HEK293T (cell line): ENCODE measurements around the gene CD109.

Source experiments
- CTCF ChIA-PET: fragments of 350-600 bp; formaldehyde crosslinking; extraction: SDS; loops from one replicate; lab custom pipeline; 2021; ENCODE audit warnings: antibody characterized with exemption, inconsistent platforms; lab: Yijun Ruan, JAX
- POLR2A ChIA-PET: fragments of 350-600 bp; formaldehyde crosslinking; extraction: SDS; loops from one replicate; lab custom pipeline; 2020; ENCODE audit warnings: antibody characterized with exemption, inconsistent platforms; lab: Yijun Ruan, JAX
- DNase-seq: peaks from one replicate; pipeline ENCODE4 v3.0.0; 2012; ENCODE audit warnings: mixed read lengths; ENCODE audit errors: extremely low spot score
- ARNT ChIP-seq: fragments of 450-650 bp; IDR thresholded peaks from 2 replicates; pipeline ENCODE4 v1.6.1; 2017; ENCODE audit warnings: mild to moderate bottlenecking
- BHLHE40 ChIP-seq: fragments of 450-650 bp; IDR thresholded peaks from 2 replicates; pipeline ENCODE4 v1.6.1; 2016; ENCODE audit warnings: mild to moderate bottlenecking, moderate library complexity, borderline replicate concordance
- CTBP1 ChIP-seq: fragments of 450-650 bp; IDR thresholded peaks from 2 replicates; pipeline ENCODE4 v1.6.1; 2016; ENCODE audit warnings: borderline replicate concordance
- ELF4 ChIP-seq: fragments of 450-650 bp; IDR thresholded peaks from 2 replicates; pipeline ENCODE4 v1.6.1; 2017; ENCODE audit warnings: antibody characterized with exemption
- FOXA1 ChIP-seq: fragments of 450-650 bp; IDR thresholded peaks from 2 replicates; pipeline ENCODE4 v1.6.1; 2016; ENCODE audit warnings: mild to moderate bottlenecking
- FOXK2 ChIP-seq: fragments of 450-650 bp; IDR thresholded peaks from 2 replicates; pipeline ENCODE4 v1.6.1; 2016; ENCODE audit warnings: mild to moderate bottlenecking
- FOXM1 ChIP-seq: fragments of 450-650 bp; IDR thresholded peaks from 2 replicates; pipeline ENCODE4 v1.6.1; 2017; ENCODE audit warnings: mild to moderate bottlenecking, borderline replicate concordance
- HDGF ChIP-seq: fragments of 450-650 bp; IDR thresholded peaks from 2 replicates; pipeline ENCODE4 v1.6.1; 2017; ENCODE audit warnings: antibody characterized with exemption, borderline replicate concordance
- L3MBTL2 ChIP-seq: fragments of 450-650 bp; conservative IDR thresholded peaks from 2 replicates; pipeline ENCODE4 v1.6.1; 2016; ENCODE audit warnings: mild to moderate bottlenecking
- LEF1 ChIP-seq: fragments of 450-650 bp; IDR thresholded peaks from 2 replicates; pipeline ENCODE4 v1.6.1; 2017; ENCODE audit warnings: mild to moderate bottlenecking, borderline replicate concordance
- NFRKB ChIP-seq: fragments of 450-650 bp; IDR thresholded peaks from 2 replicates; pipeline ENCODE4 v1.6.1; 2016; ENCODE audit warnings: mild to moderate bottlenecking, moderate library complexity
- PKNOX1 ChIP-seq: fragments of 450-650 bp; IDR thresholded peaks from 2 replicates; pipeline ENCODE4 v1.6.1; 2016
- SP1 ChIP-seq: fragments of 450-650 bp; IDR thresholded peaks from 2 replicates; pipeline ENCODE4 v1.6.1; 2017
- SUZ12 ChIP-seq: fragments of 450-650 bp; IDR thresholded peaks from 2 replicates; pipeline ENCODE4 v1.6.1; 2016; ENCODE audit warnings: mild to moderate bottlenecking
- TARDBP ChIP-seq: fragments of 450-650 bp; IDR thresholded peaks from 2 replicates; pipeline ENCODE4 v1.6.1; 2016
- ZNF384 ChIP-seq: fragments of 450-650 bp; IDR thresholded peaks from 2 replicates; pipeline ENCODE4 v1.6.1; 2016

CD109 gene

GRCh38 chr6:73655341-73655917 is 40.6 kb upstream of the CD109 start:
- ChIA-PET POLR2A (interaction anchor here (2.5 to 4.9 kb wide), 2 partner anchors 11 to 134 kb away, joined by 8 to 51 read pairs; partner anchors contain the start of gene EEF1A1), CTCF (interaction anchor here (0.7 kb wide), 1 partner anchor 1850 kb away, joined by 3 read pairs; no protein-coding TSS in a partner anchor)
- TF ChIP-seq CTBP1, result no peak
- TF ChIP-seq LEF1, result no peak
- TF ChIP-seq NFRKB, result no peak
- no peak for TF ChIP-seq ARNT
- no peak for TF ChIP-seq ELF4
- no peak for TF ChIP-seq FOXA1
- no peak for TF ChIP-seq FOXM1
- TF ChIP-seq L3MBTL2, result no peak
- TF ChIP-seq SUZ12, result no peak
- TF ChIP-seq BHLHE40, result no peak
- TF ChIP-seq ZNF384, result no peak
- no peak for TF ChIP-seq SP1
- no peak for DNase-seq

GRCh38 chr6:73656531-73657145 is 39.4 kb upstream of the CD109 start:
- ChIA-PET CTCF (no interaction called here), POLR2A (no interaction called here)
- no peak for DNase-seq
- TF ChIP-seq HDGF, result no peak
- TF ChIP-seq ARNT, result no peak
- TF ChIP-seq PKNOX1, result no peak
- no peak for TF ChIP-seq FOXK2
- TF ChIP-seq SUZ12, result no peak
- no peak for TF ChIP-seq SP1
- TF ChIP-seq LEF1, result no peak
- no peak for TF ChIP-seq FOXA1
- no peak for TF ChIP-seq NFRKB
- TF ChIP-seq ZNF384, result no peak
- TF ChIP-seq BHLHE40, result no peak
- no peak for TF ChIP-seq L3MBTL2

- no peak for DNase-seq
- CTCF ChIA-PET, result no interaction called here
- POLR2A ChIA-PET, result no interaction called here
- TF ChIP-seq ARNT (no peak), ELF4 (no peak), FOXK2 (no peak), HDGF (no peak), LEF1 (no peak), FOXA1 (no peak), FOXM1 (no peak), NFRKB (no peak), TARDBP (no peak), L3MBTL2 (no peak), SUZ12 (no peak), BHLHE40 (no peak), ZNF384 (no peak), SP1 (no peak), PKNOX1 (no peak), CTBP1 (no peak)
These were observed 38.8 kb upstream of the CD109 start for GRCh38 chr6:73657201-73657600.

- CTCF ChIA-PET, result no interaction called here
- no peak for DNase-seq
- TF ChIP-seq FOXA1 (no peak), LEF1 (no peak), FOXK2 (no peak), SUZ12 (no peak)
- POLR2A ChIA-PET, result no interaction called here
These were observed 31.3 kb upstream of the CD109 start for GRCh38 chr6:73664701-73665100.

- ChIA-PET CTCF (no interaction called here), POLR2A (interaction anchor here (0.6 to 1.2 kb wide), 2 partner anchors 9 to 13 kb away, joined by 3 to 4 read pairs; partner anchors contain the start of gene SLC17A5)
- TF ChIP-seq SUZ12 (no peak), LEF1 (no peak), CTBP1 (no peak), HDGF (no peak), BHLHE40 (no peak), ARNT (no peak), FOXM1 (no peak), TARDBP (no peak), FOXK2 (no peak), ZNF384 (no peak), NFRKB (no peak), L3MBTL2 (no peak), FOXA1 (no peak), PKNOX1 (no peak)
- no peak for DNase-seq
These were observed 30.2 kb upstream of the CD109 start for GRCh38 chr6:73665686-73666319.

GRCh38 chr6:73666393-73666792 is 29.6 kb upstream of the CD109 start:
- ChIA-PET CTCF (no interaction called here), POLR2A (interaction anchor here (1.2 kb wide), 1 partner anchor 13 kb away, joined by 4 read pairs; the partner anchor contains the start of gene SLC17A5)
- no peak for DNase-seq
- TF ChIP-seq SP1, result no peak
- no peak for TF ChIP-seq PKNOX1
- no peak for TF ChIP-seq SUZ12
- TF ChIP-seq FOXA1, result no peak
